IMR-90 (cell line): ENCODE results near the gene SLC44A1.
"Not testable (repeated sequence)": the region's sequence is repeated elsewhere in the genome, so short reads cannot be mapped to it uniquely, and the experiment has no call there.

Source experiments
- FOS ChIP-seq: fragments of 150-350 bp; IDR thresholded peaks from 2 replicates; pipeline ENCODE4 v1.6.1; 2016; ENCODE audit warnings: low read depth, low read length
- MAFK ChIP-seq: IDR thresholded peaks from 2 replicates; pipeline ENCODE4 v1.6.1; 2012; ENCODE audit warnings: low read depth, low read length, improper control_type of control experiment
- MXI1 ChIP-seq: IDR thresholded peaks from 2 replicates; pipeline ENCODE4 v1.6.1; 2012; ENCODE audit warnings: low read depth, mild to moderate bottlenecking, low read length, moderate library complexity, borderline replicate concordance
- POLR2A ChIP-seq: IDR thresholded peaks from 2 replicates; pipeline ENCODE4 v1.6.1; 2012; ENCODE audit warnings: mild to moderate bottlenecking, low read depth, low read length
- TF ChIP-seq, protein P1 (sequence below): conservative IDR thresholded peaks from 2 replicates; pipeline ENCODE4 v1.5.1; 2012; ENCODE audit warnings: mild to moderate bottlenecking, low read depth, low read length, improper control_type of control experiment

DNA sequence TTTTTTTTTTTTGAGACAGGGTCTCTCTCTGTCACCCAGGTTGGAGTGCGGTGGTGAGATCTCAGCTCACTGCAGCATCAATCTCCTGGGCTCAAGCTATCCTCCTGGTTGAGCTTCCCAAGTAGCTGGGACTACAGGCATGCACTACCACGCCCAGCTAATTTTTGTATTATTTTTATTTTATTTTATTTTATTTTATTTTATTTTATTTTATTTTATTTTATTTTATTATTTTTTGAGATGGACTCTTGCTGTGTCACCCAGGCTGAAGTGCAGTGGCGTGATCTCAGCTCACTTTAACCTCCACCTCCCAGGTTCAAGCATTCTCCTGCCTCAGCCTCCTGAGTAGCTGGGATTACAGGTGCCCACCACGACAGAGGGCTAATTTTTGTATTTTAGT, 12.1 kb downstream of the SLC44A1 start:
- TF ChIP-seq MAFK, MXI1, POLR2A, FOS: not testable (repeated sequence)
- TF ChIP-seq, protein P1, sequence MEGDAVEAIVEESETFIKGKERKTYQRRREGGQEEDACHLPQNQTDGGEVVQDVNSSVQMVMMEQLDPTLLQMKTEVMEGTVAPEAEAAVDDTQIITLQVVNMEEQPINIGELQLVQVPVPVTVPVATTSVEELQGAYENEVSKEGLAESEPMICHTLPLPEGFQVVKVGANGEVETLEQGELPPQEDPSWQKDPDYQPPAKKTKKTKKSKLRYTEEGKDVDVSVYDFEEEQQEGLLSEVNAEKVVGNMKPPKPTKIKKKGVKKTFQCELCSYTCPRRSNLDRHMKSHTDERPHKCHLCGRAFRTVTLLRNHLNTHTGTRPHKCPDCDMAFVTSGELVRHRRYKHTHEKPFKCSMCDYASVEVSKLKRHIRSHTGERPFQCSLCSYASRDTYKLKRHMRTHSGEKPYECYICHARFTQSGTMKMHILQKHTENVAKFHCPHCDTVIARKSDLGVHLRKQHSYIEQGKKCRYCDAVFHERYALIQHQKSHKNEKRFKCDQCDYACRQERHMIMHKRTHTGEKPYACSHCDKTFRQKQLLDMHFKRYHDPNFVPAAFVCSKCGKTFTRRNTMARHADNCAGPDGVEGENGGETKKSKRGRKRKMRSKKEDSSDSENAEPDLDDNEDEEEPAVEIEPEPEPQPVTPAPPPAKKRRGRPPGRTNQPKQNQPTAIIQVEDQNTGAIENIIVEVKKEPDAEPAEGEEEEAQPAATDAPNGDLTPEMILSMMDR: not testable (repeated sequence)
